ENCODE measurements around the gene CTTNBP2NL.

DNA sequence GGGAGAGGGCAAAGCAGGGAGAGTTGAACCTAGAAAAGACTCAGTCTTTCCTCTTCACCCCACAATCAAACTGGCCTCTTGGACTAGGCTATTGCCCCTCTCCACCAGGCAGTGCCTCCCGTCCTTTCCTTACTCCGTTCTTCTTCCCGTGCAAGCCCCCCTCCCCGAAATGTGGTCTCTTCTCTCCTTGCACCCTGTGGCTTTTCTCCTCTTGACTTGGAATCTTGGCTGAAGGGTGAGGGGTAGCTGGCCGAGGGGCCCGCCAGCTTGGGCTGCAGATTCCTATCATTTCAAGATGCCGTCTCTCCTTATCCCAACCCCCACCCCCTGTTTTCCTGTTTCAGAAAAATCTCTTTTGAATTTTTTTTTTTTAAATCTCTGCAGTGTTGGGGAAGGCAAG lies 114.3 kb downstream of the CTTNBP2NL start:
- TF ChIP-seq, protein P1, sequence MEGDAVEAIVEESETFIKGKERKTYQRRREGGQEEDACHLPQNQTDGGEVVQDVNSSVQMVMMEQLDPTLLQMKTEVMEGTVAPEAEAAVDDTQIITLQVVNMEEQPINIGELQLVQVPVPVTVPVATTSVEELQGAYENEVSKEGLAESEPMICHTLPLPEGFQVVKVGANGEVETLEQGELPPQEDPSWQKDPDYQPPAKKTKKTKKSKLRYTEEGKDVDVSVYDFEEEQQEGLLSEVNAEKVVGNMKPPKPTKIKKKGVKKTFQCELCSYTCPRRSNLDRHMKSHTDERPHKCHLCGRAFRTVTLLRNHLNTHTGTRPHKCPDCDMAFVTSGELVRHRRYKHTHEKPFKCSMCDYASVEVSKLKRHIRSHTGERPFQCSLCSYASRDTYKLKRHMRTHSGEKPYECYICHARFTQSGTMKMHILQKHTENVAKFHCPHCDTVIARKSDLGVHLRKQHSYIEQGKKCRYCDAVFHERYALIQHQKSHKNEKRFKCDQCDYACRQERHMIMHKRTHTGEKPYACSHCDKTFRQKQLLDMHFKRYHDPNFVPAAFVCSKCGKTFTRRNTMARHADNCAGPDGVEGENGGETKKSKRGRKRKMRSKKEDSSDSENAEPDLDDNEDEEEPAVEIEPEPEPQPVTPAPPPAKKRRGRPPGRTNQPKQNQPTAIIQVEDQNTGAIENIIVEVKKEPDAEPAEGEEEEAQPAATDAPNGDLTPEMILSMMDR (IDR thresholded peaks at IDR 0.05) = no peak
- no peak for TF ChIP-seq EP300 (IDR thresholded peaks at IDR 0.05)

Data from ovary (tissue), 3 donors.